Measurements from ENCODE around the gene TBXAS1.
A peak's percentile ranks its signal among the peaks of the same experiment; 100 is the strongest.
"Not testable (repeated sequence)": the region's sequence is repeated elsewhere in the genome, so short reads cannot be mapped to it uniquely, and the experiment has no call there.

Gene TBXAS1

DNA sequence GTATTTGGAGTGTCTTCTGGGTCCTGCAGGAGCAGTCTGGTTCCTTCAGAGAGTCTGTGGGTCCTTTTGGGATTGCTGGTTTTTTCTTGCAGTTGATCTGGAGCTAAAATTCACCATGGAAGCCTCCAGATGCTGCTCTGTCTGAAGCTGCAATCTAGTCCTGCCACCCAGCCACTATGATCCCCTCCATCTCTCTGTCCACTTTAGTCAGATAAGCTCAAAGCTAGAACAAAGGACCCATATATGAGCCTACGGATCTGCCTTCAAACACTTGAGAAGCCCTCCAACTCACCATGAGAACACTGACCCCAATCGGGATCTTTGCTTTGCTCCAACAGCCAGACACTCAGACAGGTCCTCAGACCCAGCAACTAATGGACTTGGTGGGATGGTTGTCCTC lies 618 bp upstream of the TBXAS1 start:
- DNase-seq, result no peak

DNA sequence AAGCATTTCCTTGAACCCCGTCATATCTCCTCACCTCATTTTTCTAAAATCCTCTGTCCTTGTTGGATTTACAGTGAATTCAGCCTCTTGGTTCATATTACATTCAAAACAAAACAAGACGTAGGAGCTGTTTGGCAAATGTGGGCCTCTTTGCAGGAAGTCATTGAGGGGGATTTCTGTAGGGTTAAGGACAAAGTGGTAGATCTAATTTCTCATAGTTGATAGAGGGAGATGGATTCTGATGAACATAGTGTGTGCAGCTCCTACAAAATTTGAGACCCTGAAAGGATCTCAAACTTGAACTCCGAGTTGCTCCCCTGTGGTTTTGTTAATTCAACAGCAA lies 682 bp downstream of the TBXAS1 start:
- peak; percentile 47 for DNase-seq

DNA sequence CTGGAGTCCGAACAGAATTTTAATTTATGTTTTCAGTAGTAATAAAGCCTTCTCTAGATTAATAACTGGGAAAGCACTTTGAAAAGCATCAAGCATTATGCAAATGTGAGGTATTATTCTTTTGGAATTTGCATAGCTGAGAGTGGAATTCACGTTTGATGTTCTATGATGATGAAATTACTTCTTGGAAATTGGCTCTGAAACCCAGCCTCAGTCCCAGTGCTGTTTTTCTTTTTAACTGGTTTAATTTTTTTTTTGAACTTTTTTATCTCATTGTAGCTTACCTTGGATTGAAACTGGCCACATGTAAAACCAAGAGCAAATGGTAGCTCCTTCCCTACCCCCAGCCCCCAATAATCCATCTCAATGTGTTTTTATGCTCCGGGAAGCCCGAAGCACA lies 1.2 kb downstream of the TBXAS1 start:
- DNase-seq, result peak; percentile 37

DNA sequence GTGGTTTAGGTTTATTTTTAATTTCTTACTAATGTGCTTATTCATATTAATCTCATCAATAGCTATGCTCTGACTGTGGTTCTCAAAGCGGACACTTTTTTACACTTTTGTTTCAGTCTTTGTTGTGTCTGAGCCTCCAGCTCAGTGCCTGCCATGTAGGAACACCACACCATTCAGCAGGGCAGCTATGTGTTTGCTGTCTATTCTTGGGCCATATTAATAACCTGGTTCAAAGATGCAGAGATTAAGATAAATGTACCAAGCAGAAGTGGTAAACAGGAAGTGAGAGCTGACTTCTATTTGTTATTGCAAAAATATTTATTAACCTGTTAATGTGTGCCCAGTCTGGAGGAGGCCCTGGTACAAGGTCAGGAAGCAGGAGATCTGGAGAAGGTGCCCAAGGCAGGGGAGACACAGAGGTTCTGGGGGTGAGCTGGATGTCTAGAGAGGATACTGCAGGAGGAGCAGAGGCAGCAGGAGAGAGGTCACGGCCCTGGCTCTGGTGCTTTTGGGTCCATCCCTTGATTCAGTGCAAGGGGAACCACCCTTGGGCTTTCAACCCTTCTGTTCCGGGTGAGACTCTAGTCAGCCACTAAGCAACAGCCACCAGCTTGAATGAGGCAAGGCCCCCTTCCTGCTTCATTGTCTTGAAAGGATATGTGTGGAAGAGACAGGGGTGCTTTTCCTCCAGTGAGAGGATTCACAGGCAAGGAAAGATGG lies 1.9 kb downstream of the TBXAS1 start:
- peak; percentile 51 for DNase-seq

DNA sequence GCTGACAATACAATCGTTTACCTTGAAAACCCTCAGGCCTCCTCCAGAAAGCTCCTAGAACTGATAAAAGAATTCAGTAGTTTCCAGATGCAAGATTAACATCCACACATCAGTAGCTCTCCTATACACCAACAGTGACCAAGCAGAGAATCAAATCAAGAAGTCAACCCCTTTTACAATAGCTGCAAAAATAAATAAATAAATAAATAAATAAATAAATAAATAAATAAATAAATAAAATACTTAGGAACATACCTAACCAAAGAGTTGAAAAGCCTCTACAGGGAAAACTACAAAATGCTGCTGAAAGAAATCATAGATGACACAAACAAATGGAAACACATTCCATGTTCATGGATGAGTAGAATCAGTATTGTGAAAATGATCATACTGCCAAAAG lies 6.8 kb downstream of the TBXAS1 start:
- DNase-seq, result not testable (repeated sequence)

DNA sequence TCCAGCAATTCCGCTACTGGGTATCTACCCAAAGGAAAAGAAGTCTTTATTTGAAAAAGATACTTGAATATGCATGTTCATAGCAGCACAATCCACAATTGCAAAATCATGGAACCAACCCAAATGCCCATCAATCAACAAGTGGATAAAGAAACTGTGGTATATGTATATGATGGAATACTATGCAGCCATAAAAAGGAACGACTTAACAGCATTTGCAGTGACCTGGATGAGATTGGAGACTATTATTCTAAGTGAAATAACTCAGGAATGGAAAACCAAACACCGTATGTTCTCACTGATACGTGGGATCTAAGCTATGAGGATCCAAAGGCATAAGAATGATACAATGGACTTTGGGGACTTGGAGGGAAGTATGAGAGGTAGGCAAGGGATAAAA lies 8.2 kb downstream of the TBXAS1 start:
- not testable (repeated sequence) for DNase-seq

DNA sequence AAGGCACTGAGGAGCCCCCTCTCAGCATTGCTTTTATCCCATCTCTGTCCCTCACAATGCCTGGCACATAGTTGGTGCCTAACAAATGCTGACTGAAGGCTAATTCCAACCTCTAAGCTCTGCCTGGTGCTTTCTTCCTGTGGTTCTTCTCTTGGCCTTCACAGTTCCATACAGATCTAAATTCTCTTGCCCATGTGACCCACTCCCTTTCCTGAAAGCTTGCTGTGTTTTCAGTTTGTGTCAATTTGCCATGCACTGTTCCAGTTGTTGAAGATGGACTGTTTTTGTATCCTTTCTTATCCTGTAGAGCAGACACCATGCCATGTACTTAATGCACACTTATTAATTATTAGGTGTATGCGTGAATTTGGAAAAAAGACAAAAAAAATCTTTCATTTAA lies 9.2 kb downstream of the TBXAS1 start:
- no peak for DNase-seq

DNA sequence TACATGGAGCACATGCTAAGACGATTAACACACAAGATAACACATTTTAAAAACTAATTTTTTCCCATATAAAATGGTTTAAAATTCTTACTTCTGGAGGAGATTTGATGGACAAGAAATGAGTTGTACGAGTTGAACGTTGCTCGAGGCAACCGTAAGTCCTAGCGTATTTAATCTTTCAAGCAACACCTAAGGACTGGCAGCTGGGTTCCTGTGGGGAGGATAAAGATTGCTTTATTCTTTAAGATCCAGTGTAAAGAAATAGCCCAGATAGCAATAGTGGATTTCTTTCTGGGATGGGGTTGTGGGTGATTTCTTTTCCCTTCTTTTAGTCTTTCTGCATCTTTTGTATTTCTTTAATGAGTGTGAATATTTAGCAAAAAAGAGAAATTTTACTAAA lies 9.8 kb downstream of the TBXAS1 start:
- DNase-seq, result no peak

DNA sequence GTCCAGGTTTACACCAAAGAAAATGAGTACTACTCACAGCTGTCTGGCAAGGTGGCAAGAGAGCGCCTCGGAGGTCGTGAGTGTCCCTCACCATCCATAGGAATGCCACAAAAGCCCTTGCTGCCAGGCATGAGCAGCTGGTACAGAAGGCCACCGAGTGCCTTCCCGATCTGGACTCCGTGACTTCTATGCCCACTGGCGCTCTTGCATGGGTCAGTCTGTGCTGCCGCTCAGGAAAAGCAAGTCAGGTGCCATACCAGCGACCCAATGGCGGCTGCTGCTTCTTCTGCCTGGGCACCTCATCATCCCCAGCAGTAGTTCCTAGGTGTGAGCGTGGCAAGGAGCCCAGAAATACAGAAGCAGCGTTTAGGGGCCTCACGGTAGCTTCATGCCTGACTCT lies 11.7 kb downstream of the TBXAS1 start:
- no peak for DNase-seq

DNA sequence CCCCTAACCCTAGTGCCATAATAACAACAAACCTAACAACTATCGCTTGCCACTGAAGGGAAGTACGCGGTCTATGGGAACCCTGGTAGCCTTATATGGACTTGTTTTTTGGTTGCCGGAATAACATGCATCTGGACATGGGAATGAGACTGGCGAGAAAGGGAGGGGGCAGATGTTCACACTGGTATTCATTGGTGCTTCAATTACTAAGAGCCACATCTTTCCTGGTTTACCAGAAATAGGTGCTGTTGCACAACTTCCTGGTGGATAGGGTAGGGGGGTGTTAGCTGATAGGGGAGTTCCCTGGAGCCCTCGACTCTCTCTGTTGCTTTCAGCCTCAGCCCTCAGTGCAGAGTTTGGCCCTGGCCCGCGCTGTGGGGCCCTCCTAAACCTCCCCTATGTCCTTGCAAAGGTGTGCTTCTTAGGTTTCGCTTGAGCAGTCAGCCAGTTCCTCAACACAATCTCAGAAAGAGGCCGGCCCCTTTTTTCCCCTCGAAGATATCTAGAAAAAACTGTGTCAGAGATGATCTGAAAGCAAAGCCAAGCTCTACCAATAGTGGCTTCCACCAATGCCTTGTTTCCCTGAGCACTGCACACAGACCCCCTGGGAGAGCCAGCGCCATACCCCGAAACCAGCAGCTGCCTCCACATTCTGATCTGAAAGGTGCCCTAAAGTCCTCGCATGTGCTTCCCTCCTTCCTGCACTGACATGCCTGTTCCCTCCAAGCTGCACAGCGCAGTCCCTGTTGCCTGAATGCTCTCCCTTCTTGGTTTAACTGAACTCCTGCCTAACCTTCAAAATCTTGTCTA lies 13.5 kb downstream of the TBXAS1 start:
- DNase-seq, result peak; percentile 46

DNA sequence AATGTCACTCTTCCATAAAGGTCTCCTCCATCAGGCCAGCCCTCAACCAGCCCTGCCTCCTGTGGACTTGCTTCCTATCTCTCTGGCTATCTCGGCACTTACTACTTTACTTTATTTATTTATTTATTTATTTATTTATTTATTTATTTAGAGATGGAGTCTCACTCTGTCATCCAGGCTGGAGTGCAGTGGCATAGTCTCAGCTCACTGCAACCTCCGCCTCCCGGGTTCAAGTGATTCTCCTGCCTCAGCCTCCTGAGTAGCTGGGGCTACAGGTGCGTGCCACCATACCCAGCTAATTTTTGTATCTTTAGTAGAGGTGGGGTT lies 14.1 kb downstream of the TBXAS1 start:
- not testable (repeated sequence) for DNase-seq

DNA sequence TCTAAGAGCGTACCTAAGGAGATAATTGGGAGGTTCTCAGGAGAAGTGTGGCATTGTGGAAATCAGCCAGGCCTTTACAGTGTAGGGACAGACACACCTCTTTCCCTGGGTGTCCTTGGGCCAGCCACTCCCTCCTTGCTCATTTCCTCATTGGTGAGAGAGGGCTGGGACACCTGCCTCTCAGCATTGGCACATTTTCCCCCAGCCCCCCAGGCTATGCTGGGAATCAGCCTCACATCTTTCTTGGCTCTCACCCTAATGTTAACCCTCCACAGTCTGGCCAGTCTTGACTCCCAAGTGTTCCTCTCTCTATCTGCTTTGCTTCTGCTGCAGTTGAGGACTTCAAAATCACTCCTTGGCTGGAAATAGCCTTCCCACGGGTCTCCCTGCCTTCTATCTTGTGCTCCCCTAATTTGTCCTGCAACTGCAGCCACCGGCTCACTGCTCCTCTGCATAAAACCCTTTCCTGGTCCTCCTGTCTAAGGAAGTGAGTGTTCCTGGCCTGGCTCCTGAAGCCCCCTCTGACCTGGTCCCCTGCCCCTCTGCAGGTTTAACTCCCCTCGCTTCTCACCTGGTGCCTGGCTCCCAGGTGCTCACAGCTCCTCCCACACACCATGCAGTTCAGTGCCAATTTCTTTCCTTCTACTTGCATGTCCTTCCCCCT lies 15.8 kb downstream of the TBXAS1 start:
- no peak for DNase-seq

DNA sequence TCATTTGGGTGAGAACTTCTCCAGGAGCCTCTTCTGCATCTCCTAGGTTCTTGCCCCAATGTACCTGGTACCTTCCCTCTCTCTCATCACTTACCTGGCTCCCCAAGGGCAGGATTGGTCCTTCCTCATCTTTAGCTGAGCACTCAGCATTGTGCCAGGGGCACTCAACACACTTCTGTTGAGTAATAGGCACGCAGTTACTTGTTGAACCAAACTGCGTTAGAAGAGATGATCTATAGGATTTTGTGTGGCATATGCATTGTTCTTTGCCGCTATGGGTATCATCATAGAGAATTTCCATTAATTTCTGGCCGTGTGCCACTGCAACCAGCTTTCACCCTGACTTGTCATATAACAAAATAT lies 16.4 kb downstream of the TBXAS1 start:
- no peak for DNase-seq

DNA sequence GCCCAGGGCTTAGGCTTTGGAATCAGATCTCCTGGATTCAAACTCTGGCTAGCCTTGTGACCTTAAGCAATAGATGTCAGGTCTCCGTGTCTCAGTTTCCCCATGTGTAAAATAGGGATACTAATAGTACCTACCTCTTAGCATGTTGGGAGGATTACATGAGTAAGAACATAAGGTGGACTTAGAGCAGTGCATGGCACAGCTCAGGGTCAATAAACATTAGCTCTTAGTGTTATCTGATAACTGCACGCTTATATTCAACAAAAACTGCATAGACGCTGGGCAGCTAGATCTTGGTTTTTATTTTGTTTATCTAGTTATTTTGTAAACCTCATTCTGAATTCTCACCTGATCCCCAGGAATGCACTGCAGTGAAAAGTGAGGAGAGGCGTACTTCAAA lies 17.2 kb downstream of the TBXAS1 start:
- DNase-seq, result no peak

DNA sequence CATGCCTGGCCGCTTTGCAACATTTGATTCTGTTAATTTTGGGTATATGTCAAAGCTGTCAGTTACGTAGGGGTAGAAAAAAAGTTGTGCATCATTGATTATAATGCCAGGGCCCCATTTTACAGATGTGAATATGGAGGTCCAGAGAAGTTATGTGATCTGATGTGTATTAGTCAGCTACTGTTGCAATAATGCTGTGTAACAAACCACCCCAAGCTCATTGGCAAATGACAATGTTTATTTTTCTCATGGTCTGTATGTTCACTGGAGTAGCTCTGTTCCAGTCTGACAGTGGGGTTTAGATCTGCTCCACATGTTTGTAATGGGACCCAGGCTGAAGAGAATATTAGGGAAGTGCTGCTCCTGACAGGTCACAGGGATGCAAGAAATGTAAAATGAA lies 19.2 kb downstream of the TBXAS1 start:
- no peak for DNase-seq

DNA sequence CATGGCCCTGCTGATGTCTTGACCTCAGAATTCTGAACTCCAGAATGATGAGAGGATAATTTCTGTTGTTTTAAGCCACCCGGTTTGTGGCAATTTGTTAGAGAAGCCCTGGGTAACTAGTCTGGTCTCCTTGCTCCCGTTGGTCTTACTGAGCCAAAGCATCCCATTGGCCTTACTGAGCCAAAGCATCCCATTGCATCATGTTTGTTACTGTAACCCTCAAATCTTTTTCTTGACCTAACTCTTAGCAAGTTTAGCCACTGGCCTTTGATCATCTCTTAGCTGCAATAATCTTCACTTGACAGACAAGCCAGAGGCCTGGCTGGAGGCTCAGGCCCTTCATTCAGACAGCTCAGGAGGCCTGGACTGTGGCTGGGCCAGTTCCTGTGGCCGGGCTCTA lies 21.8 kb downstream of the TBXAS1 start:
- DNase-seq, result no peak

DNA sequence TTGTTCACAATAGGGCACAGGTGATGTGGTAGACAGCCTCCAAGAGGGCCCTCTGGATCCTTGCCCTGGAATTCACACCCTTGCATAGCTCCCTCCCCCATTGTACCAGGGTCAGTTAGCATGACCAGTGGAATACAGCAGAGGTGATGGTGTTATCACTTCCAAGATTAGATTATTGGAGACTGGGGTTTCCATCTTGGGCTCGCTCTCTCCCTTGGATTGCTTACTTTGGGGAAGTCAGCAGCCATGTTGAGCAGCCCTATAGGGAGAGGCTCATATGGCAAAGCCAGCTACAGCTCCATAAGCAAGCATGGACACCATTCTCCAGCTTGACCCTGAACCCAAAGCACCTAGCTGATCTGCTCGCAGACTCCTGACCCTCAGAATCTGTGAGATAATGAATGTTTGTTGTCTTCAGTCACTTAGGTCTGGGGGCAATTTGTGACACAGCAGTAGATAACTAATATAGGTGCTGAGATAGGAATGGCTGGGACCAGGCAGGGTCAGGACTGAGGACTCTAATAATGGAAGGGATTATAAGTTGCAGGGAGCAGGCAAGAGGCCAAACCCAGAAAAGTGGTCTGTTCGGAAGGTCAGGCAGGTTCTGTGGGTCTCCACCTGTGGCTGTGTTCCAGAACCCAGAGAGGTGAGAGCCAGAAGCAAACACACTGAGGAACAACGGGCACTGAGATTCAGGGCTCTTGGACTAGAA lies 22.9 kb downstream of the TBXAS1 start:
- DNase-seq, result no peak

DNA sequence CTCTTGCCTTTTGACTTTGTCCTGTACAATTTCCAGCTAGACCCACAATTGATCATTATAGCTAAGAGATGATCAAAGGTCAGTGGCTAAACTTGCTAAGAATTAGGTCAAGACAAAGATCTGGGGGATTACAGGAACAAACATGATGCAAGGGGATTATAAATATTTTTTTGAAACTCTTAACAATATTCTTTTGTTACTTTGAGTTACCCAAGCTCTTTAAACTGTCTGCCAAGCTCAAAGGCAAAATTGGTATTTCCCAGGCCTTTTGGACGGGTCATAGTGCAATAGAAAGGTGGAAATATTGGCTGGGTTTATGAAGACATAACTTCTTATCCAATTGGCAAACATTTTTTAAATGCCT lies 23.4 kb downstream of the TBXAS1 start:
- no peak for DNase-seq

DNA sequence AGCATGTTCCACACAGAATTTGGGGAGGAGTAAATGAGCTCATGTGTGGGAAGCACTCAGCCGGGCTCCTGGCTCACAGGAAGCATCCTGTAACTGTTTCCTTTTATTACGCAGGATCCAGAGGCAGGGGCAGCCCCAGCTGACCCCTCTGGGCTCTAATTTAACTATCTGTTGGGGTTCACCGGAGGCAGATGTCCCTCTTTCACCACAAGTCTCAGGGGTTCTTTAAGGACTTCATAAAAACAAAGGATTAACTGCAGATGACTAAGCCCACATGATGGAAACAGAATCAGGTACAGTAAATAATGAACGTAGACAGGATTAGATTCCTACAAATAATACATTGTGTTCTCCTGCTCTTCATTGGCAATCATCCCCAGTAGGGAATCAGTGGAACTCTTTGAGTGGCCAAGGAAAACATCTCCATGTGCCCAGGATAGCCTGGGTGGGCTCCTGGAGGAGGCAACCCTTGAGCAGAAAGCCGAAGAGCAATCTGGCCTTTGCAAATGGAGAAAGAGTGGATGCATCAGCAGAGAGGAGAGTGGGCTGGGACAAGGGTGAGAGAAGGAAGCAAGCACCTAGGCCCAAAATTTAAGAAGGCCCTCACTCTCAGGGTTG lies 24.6 kb downstream of the TBXAS1 start:
- peak; percentile 47 for DNase-seq

DNA sequence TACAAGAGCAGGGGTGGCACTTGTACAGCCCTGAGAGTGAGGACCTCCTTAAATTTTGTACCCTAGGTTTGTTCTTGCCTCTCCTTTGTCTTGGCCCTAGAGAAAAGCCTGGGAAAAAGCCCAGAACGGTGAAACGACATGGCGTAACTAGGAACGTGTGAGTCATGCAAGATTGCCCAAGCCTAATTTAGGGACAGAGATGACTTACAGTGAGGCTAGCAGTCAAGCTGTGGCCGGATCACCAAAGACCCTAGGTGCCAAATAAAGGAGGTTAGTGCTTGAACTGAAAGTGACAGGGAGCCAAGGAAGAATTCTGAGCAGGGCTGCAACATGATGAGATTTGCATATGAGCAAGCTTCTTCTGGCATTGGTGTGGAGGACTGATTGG lies 25.1 kb downstream of the TBXAS1 start:
- DNase-seq, result peak; percentile 95

DNA sequence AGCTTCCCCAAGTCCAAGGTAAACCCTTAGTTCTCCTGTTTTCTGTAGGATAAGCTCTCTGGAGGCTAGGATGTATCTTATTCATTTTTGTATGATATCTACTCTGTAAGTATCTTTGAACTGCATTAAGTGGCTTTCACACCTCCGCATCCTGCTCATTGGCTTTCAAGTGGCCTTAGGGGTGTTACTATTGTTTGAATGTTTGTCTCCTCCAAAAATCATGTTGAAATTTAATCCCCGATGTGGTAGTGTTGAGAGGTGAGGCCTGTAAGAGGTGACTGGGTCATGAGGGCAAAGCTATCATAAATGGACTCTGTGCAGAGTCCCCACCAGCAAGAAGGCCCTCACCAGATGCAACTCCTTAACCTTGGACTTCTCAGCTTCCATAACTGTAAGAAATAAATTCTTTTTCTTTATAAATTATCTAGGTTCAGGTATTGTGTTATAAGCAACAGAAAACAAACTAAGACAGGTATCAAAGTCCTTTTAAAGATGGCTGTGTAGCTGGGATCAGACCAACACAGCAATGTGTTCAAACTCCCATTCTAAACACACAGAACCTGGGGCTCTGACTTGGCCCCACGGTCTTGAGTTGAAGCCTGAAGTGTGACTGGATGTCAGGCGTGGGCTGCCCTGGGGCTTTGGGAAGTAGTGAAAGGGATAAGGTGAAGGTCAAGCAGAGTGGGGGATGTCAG lies 25.9 kb downstream of the TBXAS1 start:
- no peak for DNase-seq

DNA sequence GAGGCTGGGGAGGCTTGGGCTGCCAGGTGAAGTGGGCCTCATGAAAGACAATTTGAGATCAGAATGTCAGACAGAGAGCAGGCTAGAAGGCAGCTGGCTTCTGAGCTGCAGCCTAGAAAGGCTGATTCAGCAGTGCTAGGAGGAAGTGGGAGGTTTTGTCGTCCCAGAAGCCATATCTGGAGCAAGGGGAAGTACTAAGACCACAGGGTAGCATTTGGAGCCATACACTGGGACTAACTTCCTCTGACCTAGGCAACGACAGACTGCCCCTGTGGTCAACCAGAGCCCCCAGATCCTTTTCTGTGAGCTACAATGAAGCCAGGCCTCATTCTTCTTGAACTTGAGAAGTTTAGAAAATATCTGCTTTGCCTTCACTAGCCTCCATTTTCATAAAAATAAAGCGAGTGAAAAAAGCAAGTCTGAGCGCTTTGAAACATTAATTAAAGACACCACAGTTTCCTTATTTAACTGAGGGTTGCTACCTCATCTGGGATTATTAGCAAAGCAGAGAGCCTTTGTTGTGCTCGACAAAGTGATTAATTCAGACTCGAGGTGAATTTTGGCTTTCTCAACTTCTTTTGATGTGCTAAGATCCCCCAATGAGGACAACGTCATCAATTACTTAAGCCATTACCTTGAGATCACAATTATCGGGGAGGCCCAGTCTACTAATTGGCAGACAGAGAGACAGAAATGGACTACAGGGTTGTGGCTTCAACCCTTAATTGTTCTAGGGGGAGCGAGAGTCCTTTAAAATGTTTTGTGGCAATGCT lies 26.6 kb downstream of the TBXAS1 start:
- DNase-seq, result peak; percentile 88

All from suppressor macrophage treated with lipopolysaccharide for 4 hours (primary cell).